ENCODE results near the gene TWF1.
"Not testable (repeated sequence)": the region's sequence is repeated elsewhere in the genome, so short reads cannot be mapped to it uniquely, and the experiment has no call there.

The TWF1 gene

DNA sequence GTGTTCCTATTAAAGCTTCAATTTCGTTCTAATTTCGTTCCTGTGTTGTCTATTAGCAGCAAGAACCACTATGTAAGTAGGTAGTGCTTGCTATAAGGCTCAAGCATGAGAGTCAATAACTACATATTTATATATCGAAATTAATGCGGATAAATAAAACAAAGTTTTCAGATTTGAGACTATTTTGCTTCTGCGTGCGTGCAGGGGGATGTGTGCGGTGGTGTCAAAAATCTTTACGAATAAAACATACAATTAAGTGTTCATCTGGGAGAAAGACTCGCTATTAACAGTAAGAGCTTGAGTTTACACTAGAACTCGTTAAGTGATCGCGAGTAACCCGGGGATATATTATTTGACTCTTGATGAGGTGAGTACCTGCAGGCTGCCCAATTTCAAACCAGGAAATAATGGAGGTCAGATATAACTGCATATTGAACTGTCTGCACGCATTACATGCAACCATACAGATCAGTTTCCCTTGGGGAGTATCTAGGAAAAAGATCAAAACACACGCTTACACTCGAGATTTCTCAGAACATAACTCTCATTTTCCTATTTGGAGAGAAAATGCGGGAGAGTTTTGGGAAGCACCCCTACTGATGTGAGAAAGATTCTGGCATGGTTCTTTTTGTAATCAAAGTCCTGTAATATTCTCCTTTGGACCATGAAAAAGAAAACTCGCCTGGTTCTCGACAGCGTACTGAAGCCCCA lies 813 bp downstream of the TWF1 start:
- DNase-seq (ENCODE audit: low read depth in 2 of 2), result no peak

DNA sequence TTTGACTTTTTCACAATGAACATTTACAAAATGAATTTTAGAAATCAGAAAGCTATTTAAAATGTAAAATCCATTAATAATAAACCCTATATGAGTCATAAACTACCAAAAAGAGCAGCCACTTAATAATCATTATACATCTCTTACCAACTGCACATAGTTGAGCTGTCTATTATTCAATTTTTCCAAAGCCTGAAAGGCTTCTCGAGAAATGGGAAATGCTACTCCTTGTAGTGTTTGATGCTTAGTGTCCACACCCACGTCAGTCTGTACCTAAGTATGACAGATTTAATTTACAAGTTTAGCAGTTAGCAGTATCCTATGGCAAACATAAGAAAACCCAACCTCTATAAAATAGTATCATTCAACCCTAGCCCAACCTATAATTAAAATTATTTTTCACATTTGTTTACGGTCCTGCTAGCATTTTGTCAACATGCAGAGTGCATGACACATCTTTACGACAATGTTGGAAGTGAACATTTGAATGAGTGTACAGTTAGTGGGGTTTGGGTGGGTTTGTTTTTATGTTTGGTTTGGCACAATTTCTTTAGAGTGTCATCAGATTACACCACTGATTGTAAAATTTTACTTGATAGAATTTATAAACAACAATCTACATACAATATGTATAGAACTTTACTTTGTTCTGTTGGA lies 8.4 kb downstream of the TWF1 start:
- no peak for DNase-seq (ENCODE audit: low read depth in 2 of 2)

DNA sequence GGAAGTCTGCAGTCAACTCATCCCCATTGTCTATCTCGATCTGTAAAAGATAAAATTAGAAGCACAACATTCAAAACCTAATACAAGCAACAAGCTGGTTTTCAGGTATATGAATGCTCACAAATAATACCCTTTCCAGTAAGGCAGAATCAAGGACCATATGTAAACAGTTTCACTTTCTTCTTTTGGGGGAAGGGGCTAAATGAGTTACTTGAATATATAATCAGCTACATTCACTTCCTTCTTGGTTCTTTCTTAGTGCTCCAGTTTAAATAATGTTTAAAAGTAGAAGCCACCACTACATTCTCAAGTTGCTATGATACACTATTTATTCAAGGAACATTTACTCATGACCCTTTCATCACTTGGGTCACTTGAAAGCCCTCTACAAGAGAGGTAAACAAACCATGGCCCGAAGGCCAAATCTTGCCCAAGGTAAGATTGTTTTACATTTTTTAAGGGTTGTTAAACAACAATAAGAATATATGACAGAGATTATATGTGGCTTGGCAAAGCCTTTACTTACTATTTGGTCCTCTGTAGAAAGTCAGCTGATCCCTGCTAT lies 10.3 kb downstream of the TWF1 start:
- no peak for DNase-seq (ENCODE audit: low read depth in 2 of 2)

DNA sequence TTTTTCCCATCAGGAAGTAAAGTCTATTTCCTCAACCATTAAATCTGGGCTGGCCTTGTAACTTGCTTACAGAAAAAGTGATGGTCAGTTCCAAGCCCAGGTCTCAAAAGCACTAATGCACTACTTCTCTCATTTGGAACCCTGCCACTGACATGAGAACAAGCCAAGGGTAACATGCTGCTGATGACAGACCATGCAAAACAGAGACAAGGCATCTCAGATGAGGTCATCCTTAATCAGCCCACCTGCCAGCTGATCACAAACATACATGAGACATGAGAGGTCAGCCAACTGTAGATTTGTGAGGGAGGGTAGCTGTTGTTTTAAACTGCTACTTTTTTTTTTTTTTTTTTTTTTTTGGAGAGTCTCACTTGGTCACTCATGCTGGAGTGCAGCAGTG lies 16.2 kb downstream of the TWF1 start:
- DNase-seq (ENCODE audit: low read depth in 2 of 2), result no peak

DNA sequence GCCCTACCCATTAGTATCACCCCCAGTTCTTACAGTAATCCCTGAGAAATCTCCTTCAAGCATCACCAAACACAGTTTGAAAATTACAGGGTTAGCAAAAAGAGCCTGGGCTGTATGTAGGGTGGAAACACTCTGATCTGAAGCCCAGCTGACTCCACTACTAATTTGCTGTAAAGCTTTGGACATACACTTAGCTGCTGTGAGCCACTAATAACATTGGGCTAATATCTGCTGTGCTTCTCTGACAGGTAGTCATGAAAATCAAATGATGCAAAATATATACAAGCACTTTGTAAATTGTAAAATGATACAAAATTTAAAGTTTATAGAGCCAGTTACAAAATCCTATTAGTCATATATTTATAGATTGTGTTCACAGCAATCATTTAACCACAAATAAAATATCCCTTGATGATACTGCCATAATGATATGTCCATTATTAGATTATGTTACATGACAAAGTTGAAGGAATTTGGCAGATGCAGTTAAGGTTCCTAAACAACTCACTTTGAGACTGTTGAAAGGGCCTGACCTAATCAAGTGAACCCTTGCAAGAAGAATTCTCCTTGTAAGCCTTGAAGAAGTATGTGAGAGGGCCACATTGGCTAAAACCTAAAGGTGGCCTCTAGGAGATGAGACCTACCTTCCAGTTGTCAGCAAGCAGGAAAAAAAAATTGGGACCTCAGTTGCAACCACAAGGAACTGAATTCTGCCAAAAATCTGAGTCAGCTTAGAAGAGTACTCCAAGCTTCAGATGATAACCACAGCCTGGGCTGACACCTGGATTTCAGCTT lies 19.0 kb downstream of the TWF1 start:
- no peak for DNase-seq (ENCODE audit: low read depth in 2 of 2)

DNA sequence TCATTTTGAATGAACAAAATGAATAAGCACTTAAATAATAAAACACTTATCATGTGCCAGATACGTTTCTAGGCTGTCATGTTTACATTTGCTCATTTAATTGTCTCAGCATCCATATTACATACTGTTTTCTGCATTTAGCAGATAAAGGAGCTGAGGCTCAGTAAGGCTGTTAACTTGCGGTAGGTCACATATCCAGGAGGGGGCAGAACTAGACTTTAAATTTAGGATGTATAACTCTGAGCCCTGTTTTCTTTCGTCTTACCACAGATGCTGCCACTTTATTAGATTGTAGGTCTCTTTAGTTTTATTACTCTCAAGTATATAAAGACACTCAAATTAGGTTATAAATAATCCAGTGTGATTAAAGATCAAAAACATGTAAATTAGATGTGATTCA lies 29.6 kb downstream of the TWF1 start:
- no peak for DNase-seq (ENCODE audit: low read depth in 2 of 2)

DNA sequence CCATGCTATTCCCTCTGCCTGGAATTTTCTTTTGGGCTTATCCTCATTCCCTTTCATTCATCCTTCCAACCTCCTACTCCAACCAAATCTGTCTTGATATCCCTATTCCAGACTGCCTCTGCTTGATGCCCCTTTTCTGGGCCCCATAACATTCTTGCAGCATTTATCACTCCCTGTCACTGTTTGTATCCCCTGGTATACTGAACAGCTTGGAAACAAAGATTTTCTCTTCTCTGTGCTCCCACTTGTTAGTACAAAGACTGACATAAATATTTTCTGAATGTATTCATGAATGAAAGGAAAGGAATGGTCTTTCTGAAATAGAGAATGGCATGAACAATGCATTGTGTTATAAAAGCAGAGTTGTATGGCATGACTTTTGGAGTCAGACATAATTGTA lies 39.8 kb downstream of the TWF1 start:
- no peak for DNase-seq (ENCODE audit: low read depth in 2 of 2)

DNA sequence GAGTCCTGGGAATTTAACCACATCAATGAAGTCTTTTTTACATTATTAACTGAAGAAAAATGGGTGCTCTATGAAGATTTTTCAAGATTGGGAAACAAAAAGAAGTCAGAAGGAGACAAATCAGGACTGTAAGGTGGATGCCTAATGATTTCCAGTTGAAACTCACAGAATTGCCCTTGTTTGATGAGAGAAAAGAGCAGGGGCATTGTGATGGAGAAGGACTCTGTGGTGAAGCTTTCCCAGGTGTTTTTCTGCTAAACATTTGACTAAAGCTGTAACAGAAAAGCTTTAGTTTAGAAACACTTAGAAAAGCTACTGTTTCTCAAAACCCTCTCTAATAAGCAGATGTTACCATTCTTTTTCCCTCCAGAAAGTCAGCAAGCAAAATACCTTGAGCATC lies 41.6 kb downstream of the TWF1 start:
- no peak for DNase-seq (ENCODE audit: low read depth in 2 of 2)

DNA sequence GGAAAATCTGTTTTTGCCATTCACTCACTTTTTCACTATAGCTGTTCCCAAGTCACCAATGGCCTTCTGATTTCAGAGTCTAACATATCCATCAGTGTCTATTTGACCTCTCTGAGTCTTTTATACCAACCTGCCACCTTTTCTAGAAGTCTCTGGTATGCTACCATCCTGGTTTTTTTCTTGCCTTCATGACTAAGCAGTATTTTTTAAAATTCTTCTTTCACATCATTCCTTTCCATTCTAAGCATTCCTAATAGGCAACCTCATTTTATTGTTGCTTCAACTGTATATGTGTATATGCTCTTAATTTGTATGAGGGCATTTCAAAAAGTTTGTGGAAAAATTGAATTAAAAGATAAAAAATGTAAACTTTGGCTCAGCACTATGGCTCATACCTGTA lies 42.3 kb downstream of the TWF1 start:
- no peak for DNase-seq (ENCODE audit: low read depth in 2 of 2)

DNA sequence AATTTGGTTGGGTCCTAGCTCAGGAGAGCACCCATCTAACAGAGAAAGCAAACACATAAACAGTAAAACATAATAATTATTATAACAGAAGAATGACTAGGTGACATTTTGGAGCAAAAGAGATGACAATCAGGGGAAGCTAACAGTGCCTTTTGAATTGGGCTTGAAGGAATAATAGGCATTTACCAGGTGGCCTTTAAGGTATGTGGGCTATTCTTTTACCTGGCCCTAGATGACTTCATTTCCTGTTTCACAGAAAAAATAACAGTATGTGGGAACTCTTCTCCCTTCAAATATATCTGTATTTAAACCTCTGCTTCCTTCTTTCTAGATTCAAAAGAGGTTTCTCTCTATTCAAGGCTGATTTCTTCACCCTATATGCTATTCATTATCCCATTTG lies 43.5 kb downstream of the TWF1 start:
- DNase-seq (ENCODE audit: low read depth in 2 of 2), result no peak

DNA sequence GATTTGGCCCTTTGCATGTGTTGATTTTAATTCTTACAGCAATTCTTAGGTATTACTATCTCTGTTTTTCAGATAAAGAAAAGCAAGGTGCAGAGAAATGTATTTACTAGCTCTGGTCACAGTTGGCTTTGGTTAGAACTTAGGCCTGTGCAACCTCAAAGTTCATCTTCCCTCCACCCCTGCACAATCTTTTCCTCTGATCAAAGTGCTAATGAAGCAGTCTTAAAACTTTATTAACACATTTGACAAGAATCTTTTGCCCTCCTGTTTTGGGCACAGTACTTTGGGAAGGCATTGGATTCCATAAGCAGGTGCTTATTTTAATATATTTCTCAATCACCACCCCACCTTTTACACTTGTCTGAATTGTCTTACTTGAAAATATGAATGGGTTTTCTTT lies 44.6 kb downstream of the TWF1 start:
- no peak for DNase-seq (ENCODE audit: low read depth in 2 of 2)

DNA sequence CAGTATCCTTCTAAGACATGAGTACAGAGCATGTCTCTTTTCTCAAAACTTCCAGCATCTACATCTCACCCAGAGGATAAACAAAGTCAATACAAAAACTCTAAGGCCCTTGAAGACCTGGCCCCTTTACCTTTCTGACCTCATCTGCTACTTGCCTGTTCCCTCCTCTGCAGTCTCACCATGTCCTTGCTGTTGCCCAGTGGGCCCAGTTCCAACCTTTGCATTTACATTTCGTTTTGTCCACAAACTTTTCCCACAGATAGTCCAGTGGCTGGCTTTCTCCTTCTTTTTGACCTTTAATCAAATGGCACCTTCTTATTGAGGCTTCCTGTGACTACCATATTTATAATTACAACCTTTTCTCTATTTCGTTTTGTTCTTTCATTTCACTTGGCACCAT lies 45.7 kb downstream of the TWF1 start:
- no peak for DNase-seq (ENCODE audit: low read depth in 2 of 2)

DNA sequence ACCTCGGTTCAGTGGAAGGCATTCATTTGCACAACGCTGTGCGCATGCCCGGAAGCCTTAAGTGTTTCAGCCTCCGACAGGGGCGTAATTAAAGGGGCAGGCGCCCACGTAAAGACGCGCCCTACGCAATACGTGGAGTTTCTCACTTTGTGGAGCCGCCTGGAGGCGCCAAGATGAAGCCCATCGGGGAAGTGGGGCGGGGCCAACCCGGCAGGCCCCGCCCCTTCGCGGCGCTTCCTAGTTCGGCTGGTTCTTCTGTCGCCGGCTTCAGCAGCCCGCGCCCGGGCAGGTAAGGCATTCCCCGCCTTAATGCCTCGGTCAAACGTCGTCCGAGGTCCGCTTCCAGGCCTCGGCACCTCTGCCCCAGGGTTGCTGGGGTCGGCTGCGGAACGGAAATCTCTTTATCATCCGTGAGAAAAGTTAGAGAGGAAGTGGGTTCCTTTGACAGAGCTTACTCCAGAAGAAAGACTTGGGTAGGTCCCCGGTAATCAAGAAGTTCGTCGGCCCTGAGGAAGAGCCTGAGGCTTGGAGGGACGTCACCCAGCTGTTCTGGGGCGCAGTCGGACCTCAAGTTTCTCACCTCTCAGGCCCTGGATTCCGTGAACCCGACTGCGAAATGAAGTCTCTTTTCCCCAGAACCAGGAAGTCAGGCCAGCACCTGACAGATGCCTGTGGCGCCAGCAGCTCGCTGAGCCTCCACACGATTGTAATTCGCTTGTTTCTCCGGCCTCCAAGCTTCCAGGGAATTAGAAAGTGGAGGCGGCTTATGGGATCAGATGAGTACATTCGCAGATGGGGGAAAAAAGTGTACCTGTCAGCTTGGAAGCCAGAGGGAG lies 47.2 kb downstream of the TWF1 start, which contains the start of the genes IRAK4 and PUS7L:
Gene IRAK4, plus strand, starts transcription at position 224 of the 836 bp plus-strand sequence. CDS start 9,161 bp downstream, outside the sequence.
Gene PUS7L, minus strand, starts transcription at position 63 of the 836 bp plus-strand sequence. CDS start 3,545 bp downstream, outside the sequence.
- peak; percentile 82 to 89 for DNase-seq (ENCODE audit: low read depth in 2 of 2)

DNA sequence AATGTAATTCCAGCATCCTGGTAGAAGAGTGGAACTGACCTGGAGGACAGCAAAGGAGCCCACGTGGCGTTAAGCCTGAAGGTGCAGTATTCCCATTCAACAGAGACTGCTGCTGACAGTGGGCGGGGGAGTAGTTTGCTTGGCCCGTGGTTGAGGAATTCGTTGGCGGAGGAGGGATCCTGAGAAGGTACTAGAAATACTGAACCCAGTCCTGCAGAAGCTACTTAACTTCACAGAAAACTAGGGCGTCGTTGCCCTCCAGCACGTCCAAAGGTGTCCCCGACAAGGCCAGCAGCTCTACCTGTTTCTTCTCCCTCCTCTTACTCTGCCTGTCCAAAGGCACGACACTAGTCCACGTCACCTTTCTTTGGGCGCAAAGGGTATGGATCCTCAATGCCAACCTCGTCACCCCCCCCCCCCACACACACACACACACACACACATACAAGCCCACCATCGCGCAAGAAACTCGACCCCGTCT lies 47.8 kb downstream of the TWF1 start:
- DNase-seq (ENCODE audit: low read depth in 2 of 2), result no peak

DNA sequence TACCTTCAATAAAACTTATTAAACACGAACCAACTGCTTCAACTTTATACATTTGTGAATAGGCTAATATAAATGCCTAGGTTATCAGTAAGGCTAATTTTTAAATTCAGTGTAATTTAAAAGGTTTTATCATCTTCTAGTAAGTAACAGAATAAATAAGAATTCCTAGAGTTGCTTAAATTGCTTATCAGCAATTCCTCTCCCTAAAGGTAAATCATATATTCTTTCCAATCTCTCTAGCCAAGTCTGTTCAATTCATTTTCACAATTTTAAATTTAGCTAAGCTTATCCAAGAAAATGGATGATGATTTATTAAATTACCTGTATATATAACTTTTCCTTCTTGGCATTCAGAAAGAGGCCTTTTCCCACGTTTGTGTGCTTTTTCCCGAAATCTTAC lies 52.1 kb downstream of the TWF1 start:
- DNase-seq (ENCODE audit: low read depth in 2 of 2), result no peak

DNA sequence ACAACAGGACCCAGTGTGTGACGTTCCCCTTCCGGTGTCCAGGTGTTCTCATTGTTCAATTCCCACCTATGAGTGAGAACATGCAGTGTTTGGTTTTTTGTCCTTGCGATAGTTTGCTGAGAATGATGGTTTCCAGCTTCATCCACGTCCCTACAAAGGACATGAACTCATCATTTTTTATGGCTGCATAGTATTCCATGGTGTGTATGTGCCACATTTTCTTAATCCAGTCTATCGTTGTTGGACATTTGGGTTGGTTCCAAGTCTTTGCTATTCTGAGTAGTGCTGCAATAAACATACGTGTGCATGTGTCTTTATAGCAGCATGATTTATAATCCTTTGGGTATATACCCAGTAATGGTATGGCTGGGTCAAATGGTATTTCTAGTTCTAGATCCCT lies 54.8 kb downstream of the TWF1 start:
- not testable (repeated sequence) for DNase-seq (ENCODE audit: low read depth in 2 of 2)

DNA sequence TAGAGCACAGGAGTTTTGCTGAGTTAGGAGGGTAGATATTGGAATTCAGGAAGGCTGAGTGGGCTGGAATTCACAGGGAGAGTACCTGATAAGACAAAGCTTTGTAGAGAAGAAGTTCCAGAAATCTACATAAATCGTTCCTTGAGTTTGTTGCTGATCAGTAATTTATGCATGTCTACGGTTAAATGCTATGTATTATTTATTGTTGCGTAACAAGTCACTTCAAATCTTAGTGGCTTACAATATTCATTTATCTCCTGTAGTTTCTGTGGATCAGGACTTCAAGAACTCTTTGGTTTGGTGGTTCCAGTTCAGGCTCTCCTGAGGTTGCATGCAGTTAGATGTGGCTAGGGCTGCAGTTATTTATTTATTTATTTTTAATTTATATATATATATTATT lies 55.3 kb downstream of the TWF1 start:
- no peak for DNase-seq (ENCODE audit: low read depth in 2 of 2)

DNA sequence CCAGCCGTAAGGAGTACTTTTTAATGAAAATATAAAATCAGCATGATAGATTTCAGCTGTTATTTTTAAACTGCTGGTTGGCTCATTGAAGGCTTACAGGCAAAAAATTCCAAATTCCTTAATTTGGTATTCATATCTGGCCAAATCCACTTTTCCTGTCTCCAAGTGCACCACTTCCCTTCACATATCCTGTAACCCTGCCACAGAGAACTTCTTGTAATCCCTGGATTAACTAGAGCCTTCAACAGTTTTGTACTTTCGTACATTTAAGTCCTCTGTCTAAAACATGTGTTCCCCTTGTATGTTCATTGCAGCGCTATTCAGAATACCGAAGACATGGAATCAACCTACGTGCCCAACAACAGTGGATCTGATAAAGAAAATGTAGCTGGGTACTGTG lies 57.1 kb downstream of the TWF1 start:
- DNase-seq (ENCODE audit: low read depth in 2 of 2), result no peak

DNA sequence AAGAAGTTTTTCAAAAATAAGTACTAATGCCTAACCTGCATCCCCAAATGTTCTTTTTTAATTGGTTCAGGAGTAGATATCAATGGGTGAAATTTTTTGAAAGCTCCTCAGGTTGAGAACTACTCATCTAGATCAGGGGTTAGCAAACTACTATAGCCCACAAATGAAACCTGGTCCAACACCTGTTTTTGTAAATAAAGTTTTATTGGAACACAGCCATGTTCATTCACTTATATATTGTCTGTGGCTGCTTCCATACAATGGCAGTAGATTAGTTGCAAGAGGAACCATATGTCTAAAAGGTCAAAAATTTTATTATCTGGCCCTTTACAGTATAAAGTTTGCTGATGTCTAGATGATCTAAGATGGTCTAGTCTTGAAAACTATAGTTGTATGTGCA lies 61.3 kb downstream of the TWF1 start:
- DNase-seq (ENCODE audit: low read depth in 2 of 2), result no peak

Measured in stimulated activated CD4-positive, alpha-beta T cell treated with anti-CD3 and anti-CD28 coated beads, Interleukin-1b, Interleukin-23, amount 100 ng/mL, for 1 hour (primary cell).